K562 (cell line): ENCODE measurements around the gene PLPPR2. TPM values are rescaled to one million over a fixed set of nuclear protein-coding genes. Genes with fewer than 3 reads are reported as not detected.

Experiments used
- BCOR ChIP-seq: fragments of 450-650 bp; IDR thresholded peaks from 2 replicates; pipeline ENCODE4 v1.6.1; 2016
- CEBPZ ChIP-seq: fragments of 150-350 bp; IDR thresholded peaks from 2 replicates; pipeline ENCODE4 v1.6.1; 2014; ENCODE audit warnings: low read depth, mild to moderate bottlenecking, low read length, borderline replicate concordance
- HDAC1 ChIP-seq, 2 experiments: fragments of 450-650 bp; IDR thresholded peaks; 2 replicates each; pipeline ENCODE4 v1.6.1; 2016 to 2017; ENCODE audit warnings: inconsistent platforms in 1 of 2, mild to moderate bottlenecking in 1 of 2, moderate library complexity in 1 of 2
- NBN ChIP-seq: fragments of 450-650 bp; IDR thresholded peaks from 2 replicates; pipeline ENCODE4 v1.6.1; 2016; ENCODE audit warnings: low read depth, mild to moderate bottlenecking
- PBX2 ChIP-seq, 2 experiments: IDR thresholded peaks in 1 of 2; conservative IDR thresholded peaks in 1 of 2; 2 replicates each; pipeline ENCODE4 v1.6.1; 2016; ENCODE audit warnings: low read depth in 2 of 2, mild to moderate bottlenecking in 1 of 2, missing compliant biosample characterization in 1 of 2, missing genetic modification characterization in 1 of 2, moderate library complexity in 1 of 2
- SAFB2 ChIP-seq: fragments of 200-400 bp; formaldehyde crosslinking; IDR thresholded peaks from 2 replicates; pipeline ENCODE4 v1.6.1; 2018; ENCODE audit warnings: borderline replicate concordance, low read length, low read depth, moderate library complexity; ENCODE audit not compliant: severe bottlenecking
- SFPQ ChIP-seq: fragments of 200-400 bp; formaldehyde crosslinking; IDR thresholded peaks from 2 replicates; pipeline ENCODE4 v1.6.1; 2017; ENCODE audit warnings: mild to moderate bottlenecking, low read depth, low read length, moderate library complexity
- TCF15 ChIP-seq: fragments of 250-450 bp; sonication (Bioruptor Pico); IDR thresholded peaks from 2 replicates; pipeline ENCODE4 v1.8.0; 2022; ENCODE audit warnings: moderate library complexity, mild to moderate bottlenecking, inconsistent platforms
- XRCC3 ChIP-seq: fragments of 450-650 bp; IDR thresholded peaks from 2 replicates; pipeline ENCODE4 v1.6.1; 2017; ENCODE audit warnings: mild to moderate bottlenecking, moderate library complexity
- ZHX1 ChIP-seq: fragments of 150-350 bp; conservative IDR thresholded peaks from 2 replicates; pipeline ENCODE4 v1.6.1; 2014; ENCODE audit warnings: low read length
- ZNF239 ChIP-seq: fragments of 250-450 bp; sonication (Bioruptor Pico); IDR thresholded peaks from 2 replicates; pipeline ENCODE4 v1.4.0; 2020; ENCODE audit warnings: mild to moderate bottlenecking
- ZNF280B ChIP-seq: fragments of 250-450 bp; sonication (Bioruptor Pico); IDR thresholded peaks from 2 replicates; pipeline ENCODE4 v1.5.1; 2021; ENCODE audit warnings: mild to moderate bottlenecking
- polyA plus RNA-seq, 8 experiments: library from polyadenylated mRNA; depleted of rRNA in 4 of 8; stranded (reverse) in 5 of 8; unstranded in 3 of 8; fragments of >200 nt; fragmentation: Nextera tagmentation in 2 of 8; fragmentation: Illumina TruSeq in 1 of 8; extraction: Ambion mirVana in 2 of 8; extraction: Trizol in 1 of 8; gene quantifications; 2 replicates each; pipeline versions ENCODE4 v1.2.1 to v1.2.3, GENCODE V29; 2011 to 2014; ENCODE audit warnings: inconsistent platforms in 1 of 8, missing spikeins in 1 of 8
- total RNA-seq, 7 experiments: library from RNA; depleted of rRNA in 6 of 7; stranded (reverse); fragments of >200 nt in 6 of 7; fragmentation: Illumina TruSeq in 2 of 7; extraction: Trizol in 2 of 7; gene quantifications; 2 replicates each; pipeline versions ENCODE4 v1.2.1 to v1.2.3, GENCODE V29; 2011 to 2021; ENCODE audit warnings: low replicate concordance in 1 of 7

PLPPR2 gene
- total and polyA plus RNA-seq, 9 of the 15 experiments (the other 6 are each of a cell fraction or from before 2014, with no cell fraction given) = 0.49 to 15.9 (median 3.4) TPM

GRCh38 chr19:11346104-11346940 is 8.9 kb upstream of the PLPPR2 start, which contains the start of the genes CCDC159 and TMEM205 (continued):
- TF ChIP-seq ZHX1 (no peak), HDAC1 (IDR thresholded peaks at IDR 0.05) (no peak), BCOR (no peak), ZNF239 (CRISPR knock-in tag) (peak; percentile 8; the same call in 1 of the 2 replicates), CEBPZ (peak; percentile 95), TCF15 (CRISPR knock-in tag) (no peak), NBN (no peak), SAFB2 (no peak), XRCC3 (no peak), PBX2 (CRISPR knock-in tag; IDR thresholded peaks at IDR 0.05; ENCODE audit: low read depth) (no peak), PBX2 (tag; conservative IDR thresholded peaks at IDR 0.05; ENCODE audit: low read depth) (peak; percentile 72; the same call in 1 of the 2 replicates), SFPQ (no peak), ZNF280B (CRISPR knock-in tag) (no peak)
